NCI-H146 treated with DMSO at 0.1 percent for 48 hours (cell line): ENCODE data around the gene SMAD1.
"Not testable (repeated sequence)": the region's sequence is repeated elsewhere in the genome, so short reads cannot be mapped to it uniquely, and the experiment has no call there.

ENCODE experiments used
- DNase-seq: peaks from one replicate; lab custom pipeline; 2025; ENCODE audit not compliant: unreplicated experiment; lab: John Stamatoyannopoulos, UW

The SMAD1 gene

GRCh38 chr4:145554691-145555090 lies 73.0 kb downstream of the SMAD1 start:
- DNase-seq = no peak

- peak; percentile 8 for DNase-seq
Observed at GRCh38 chr4:145557720-145558119, 76.1 kb downstream of the SMAD1 start.

- no peak for DNase-seq
Observed at GRCh38 chr4:145563293-145563985, 81.8 kb downstream of the SMAD1 start.

GRCh38 chr4:145564540-145564939 lies 82.9 kb downstream of the SMAD1 start:
- DNase-seq = no peak

- DNase-seq = no peak
Observed at GRCh38 chr4:145565328-145565727, 83.7 kb downstream of the SMAD1 start.

GRCh38 chr4:145566086-145566708 lies 84.5 kb downstream of the SMAD1 start:
- DNase-seq = no peak

- no peak for DNase-seq
Observed at GRCh38 chr4:145566768-145567167, 85.1 kb downstream of the SMAD1 start.

- no peak for DNase-seq
Observed at GRCh38 chr4:145567516-145567915, 85.9 kb downstream of the SMAD1 start.

- not testable (repeated sequence) for DNase-seq
Observed at GRCh38 chr4:145574546-145574945, 92.9 kb downstream of the SMAD1 start.

GRCh38 chr4:145580906-145581305 lies 99.3 kb downstream of the SMAD1 start:
- DNase-seq = no peak

GRCh38 chr4:145583191-145584055 lies 101.8 kb downstream of the SMAD1 start:
- DNase-seq = no peak

- DNase-seq = no peak
Observed at GRCh38 chr4:145587088-145587754, 105.6 kb downstream of the SMAD1 start.

GRCh38 chr4:145589381-145589780 lies 107.7 kb downstream of the SMAD1 start:
- DNase-seq = not testable (repeated sequence)

GRCh38 chr4:145589916-145590702 lies 108.5 kb downstream of the SMAD1 start:
- DNase-seq = no peak

- DNase-seq = no peak
Observed at GRCh38 chr4:145602129-145602760, 120.6 kb downstream of the SMAD1 start.

- no peak for DNase-seq
Observed at GRCh38 chr4:145605941-145606340, 124.3 kb downstream of the SMAD1 start.
